ENCODE data around the gene NFKBIZ.

Gene NFKBIZ

DNA sequence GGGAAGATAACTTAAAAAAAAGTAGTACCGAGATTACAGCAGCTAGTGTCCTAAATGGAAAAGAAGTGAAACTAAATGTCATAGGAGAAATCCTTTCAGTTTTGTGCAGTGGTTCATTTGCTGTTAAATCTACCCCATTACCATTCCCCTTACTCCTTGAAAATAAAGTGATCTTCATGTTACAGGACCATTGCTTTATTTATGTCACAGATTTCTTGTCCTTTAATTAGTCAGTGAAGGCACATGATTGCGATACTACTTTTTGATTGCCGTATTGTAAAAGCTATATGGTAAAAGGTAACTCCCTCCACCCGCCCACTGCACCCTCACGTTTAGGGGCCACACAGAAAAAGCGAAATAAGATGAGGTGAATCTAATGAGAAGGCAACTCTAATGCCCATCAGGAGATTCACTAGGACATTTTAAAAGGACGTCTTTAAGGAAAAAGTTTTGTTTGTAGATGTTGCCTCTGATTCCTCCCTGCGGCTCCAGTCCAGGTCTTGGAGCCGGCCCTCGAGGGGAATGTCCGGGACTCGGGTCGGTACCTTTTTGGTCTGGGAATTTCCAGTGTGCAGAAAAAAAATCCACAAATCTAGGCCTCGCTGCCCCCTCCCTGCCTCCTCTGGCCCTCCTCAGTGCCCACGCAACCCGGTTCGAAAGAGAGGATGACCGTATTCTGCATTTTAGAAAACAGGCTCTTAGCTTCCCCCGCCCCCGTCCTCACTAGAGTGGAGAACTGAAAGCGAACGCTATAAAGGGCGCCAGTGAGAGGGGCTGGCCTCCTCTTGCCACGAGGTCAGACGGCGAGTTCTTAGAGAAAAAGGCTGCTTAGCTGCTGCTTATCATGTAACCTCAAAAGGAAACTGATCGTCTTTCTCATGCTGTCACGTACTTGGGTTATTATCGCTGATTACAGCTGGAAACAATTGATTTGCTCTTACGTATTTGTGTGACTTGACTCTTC is 21.8 kb upstream of the NFKBIZ start:
- Histone ChIP-seq H3K36me3 (ENCODE audit: insufficient read depth, low read length) (no peaks in the 10 kb centered on the region), H3K27ac (ENCODE audit: low read depth, low read length) (peak overlapping the region; percentile 74), H3K9me3 (ENCODE audit: insufficient read depth, low read depth, low read length) (no peaks in the 10 kb centered on the region), H3K4me1 (ENCODE audit: insufficient read depth, low read length) (peaks cover 23% of the 10 kb centered on the region), H3K9ac (ENCODE audit: low read depth, low read length) (peak overlapping the region; percentile 87), H3K4me3 (ENCODE audit: low read length) (peak overlapping the region; percentile 72), H3K27me3 (ENCODE audit: insufficient read depth, low read length) (no peaks in the 10 kb centered on the region)
- 15% methylated on average over 29 of the region's 30 CpGs for WGBS

DNA sequence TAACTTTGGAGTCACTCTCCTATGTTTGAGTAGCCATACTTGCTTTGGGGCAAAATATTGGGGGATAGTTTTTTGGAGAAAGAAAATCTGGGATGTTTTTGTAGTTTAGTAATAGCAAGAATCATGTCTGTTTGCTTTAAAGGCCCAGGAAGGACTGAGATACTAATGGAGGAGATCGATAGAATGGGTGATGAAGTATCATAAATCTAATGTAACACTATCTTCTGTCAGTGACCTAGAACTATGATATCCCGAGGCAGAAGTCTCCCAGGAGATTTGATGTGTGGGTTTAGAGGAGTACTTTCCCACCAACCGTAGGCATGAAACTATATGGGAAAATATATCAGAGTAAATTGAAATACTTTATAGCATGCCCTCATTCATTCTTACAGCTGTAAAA is 21.0 kb upstream of the NFKBIZ start:
- no peaks in the 10 kb centered on the region for H3K9me3 ChIP-seq (ENCODE audit: insufficient read depth, low read depth, low read length)
- peaks cover 23% of the 10 kb centered on the region for H3K4me1 ChIP-seq (ENCODE audit: insufficient read depth, low read length)
- 100% methylated on average over 1 of the region's 3 CpGs for WGBS
- no peaks in the 10 kb centered on the region for H3K36me3 ChIP-seq (ENCODE audit: insufficient read depth, low read length)
- peak overlapping the region; percentile 87; the same call in 1 of the 2 replicates for H3K9ac ChIP-seq (ENCODE audit: low read depth, low read length)
- no peaks in the 10 kb centered on the region for H3K27me3 ChIP-seq (ENCODE audit: insufficient read depth, low read length)
- H3K27ac ChIP-seq (ENCODE audit: low read depth, low read length): no peak overlapping the region
- H3K4me3 ChIP-seq (ENCODE audit: low read length): peak overlapping the region; percentile 72

DNA sequence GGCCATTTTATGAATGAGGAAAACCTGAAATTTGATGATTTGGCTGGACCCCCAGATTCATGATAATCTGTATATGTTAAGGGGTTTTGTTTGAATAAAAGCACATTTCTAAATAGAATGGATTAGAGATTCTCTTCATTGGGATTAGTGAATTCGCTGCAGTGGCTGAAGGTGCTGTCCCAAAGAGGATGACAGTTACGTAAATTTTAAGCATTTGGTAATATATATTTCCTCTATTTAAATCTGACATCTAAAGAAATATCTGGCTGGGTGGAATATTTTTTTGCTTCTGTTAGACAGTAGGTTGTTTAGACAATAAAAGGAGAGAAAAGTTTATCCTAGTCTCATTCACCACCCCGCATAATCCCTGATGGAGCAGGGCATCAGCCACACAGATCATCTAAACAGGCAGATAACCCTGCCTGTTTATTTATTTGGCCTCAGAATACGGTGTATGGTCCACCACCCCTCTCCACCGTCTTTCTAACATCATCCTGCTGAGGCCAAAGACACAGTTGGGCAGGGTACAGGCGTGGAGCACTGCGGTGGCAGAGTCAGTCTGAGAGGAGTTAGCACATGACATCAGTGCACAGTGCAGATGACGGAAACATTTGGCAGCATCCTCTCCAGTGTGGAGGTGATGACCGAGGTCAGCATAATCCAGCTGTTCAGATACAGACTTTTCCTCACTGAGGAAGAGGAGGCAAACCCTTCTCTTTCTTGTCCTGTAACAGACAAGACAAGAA is 20.4 kb upstream of the NFKBIZ start:
- Histone ChIP-seq H3K27me3 (ENCODE audit: insufficient read depth, low read length) (no peaks in the 10 kb centered on the region), H3K9me3 (ENCODE audit: insufficient read depth, low read depth, low read length) (no peaks in the 10 kb centered on the region), H3K27ac (ENCODE audit: low read depth, low read length) (no peak overlapping the region), H3K36me3 (ENCODE audit: insufficient read depth, low read length) (no peaks in the 10 kb centered on the region), H3K4me1 (ENCODE audit: insufficient read depth, low read length) (peaks cover 23% of the 10 kb centered on the region), H3K9ac (ENCODE audit: low read depth, low read length) (peak overlapping the region; percentile 87; the same call in 1 of the 2 replicates), H3K4me3 (ENCODE audit: low read length) (peak overlapping the region; percentile 72; the same call in 1 of the 2 replicates)
- 87% methylated on average over 8 of the region's 9 CpGs for WGBS

DNA sequence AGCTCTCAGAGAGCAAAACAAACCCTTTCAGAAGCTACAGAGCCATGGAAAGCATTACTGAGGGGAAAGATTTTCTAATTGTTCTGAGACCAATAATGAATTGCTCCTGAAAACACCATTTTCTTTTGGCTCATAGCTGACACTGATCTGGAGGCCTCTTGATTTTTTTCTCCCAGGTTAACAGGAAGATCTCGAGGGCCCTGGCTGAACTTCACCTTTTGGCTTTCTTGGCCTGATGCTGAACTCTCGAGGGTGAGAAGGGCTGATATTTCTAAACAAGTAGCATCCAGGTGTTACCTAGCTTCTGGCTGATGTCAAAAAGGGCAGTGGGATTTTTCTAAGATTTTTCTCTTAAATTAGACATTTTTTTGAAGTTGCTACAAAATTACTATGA is 19.9 kb upstream of the NFKBIZ start:
- H3K4me3 ChIP-seq (ENCODE audit: low read length): no peak overlapping the region

DNA sequence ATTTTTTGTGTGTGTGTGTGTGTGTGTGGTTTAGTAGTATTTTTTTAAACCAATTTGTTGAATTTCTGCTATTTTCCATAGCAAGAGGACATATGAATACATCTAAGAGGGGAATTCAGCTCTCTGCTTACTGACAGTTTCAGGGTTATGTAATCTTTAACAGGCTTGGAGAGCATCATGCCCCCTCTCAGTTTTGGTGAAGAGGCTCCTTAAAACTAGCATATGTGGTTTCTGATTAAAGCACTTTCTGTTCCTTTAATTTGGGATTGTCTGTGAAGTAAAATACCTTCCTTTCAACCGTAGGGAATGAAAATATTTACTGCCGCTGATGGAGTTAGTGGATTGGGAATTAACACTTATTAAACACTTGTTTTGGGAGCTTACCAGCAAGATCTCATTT is 19.4 kb upstream of the NFKBIZ start:
- no peaks in the 10 kb centered on the region for H3K9me3 ChIP-seq (ENCODE audit: insufficient read depth, low read depth, low read length)
- no peak overlapping the region for H3K27ac ChIP-seq (ENCODE audit: low read depth, low read length)
- no peak overlapping the region for H3K4me3 ChIP-seq (ENCODE audit: low read length)
- H3K9ac ChIP-seq (ENCODE audit: low read depth, low read length): no peak overlapping the region
- H3K4me1 ChIP-seq (ENCODE audit: insufficient read depth, low read length): peaks cover 23% of the 10 kb centered on the region
- 93% methylated on average over 2 of the region's 2 CpGs for WGBS
- H3K27me3 ChIP-seq (ENCODE audit: insufficient read depth, low read length): no peaks in the 10 kb centered on the region
- no peaks in the 10 kb centered on the region for H3K36me3 ChIP-seq (ENCODE audit: insufficient read depth, low read length)

More for the DNA sequence above, 19.9 kb upstream of the NFKBIZ start:
- Histone ChIP-seq H3K27me3 (ENCODE audit: insufficient read depth, low read length) (no peaks in the 10 kb centered on the region), H3K27ac (ENCODE audit: low read depth, low read length) (no peak overlapping the region), H3K9ac (ENCODE audit: low read depth, low read length) (no peak overlapping the region), H3K36me3 (ENCODE audit: insufficient read depth, low read length) (no peaks in the 10 kb centered on the region), H3K4me1 (ENCODE audit: insufficient read depth, low read length) (peaks cover 23% of the 10 kb centered on the region), H3K9me3 (ENCODE audit: insufficient read depth, low read depth, low read length) (no peaks in the 10 kb centered on the region)
- WGBS: 84% methylated on average over 2 of the region's 2 CpGs

DNA sequence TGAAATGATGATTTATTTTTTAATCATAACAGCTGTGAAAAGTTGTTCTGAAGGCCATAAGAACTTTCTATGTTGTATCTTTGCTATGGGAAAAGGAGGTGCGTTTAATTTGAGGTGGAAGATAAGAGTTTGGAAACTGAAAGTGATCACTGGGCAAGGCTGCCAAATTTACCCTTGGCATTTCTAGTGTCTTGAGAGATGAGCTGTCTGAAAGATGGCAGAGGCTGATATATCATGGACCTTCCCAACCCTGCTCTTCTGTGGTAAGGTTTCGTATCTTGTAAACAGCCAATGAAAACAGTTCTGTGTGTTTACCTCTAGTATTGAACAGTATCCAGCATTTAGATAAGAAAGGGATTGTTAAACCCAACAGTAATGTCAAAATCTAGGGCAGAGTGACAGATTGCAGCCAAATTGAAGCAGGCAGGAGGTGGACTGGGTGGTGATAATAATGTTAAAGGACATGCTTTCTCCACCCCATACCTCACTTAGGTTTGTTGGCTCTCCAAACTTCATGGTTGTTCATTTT is 15.8 kb upstream of the NFKBIZ start:
- 96% methylated on average over 2 of the region's 2 CpGs for WGBS
- H3K36me3 ChIP-seq (ENCODE audit: insufficient read depth, low read length): no peaks in the 10 kb centered on the region
- H3K27ac ChIP-seq (ENCODE audit: low read depth, low read length): no peak overlapping the region
- no peak overlapping the region for H3K9ac ChIP-seq (ENCODE audit: low read depth, low read length)
- peaks cover 17% of the 10 kb centered on the region for H3K4me1 ChIP-seq (ENCODE audit: insufficient read depth, low read length)
- no peaks in the 10 kb centered on the region for H3K9me3 ChIP-seq (ENCODE audit: insufficient read depth, low read depth, low read length)
- no peaks in the 10 kb centered on the region for H3K27me3 ChIP-seq (ENCODE audit: insufficient read depth, low read length)
- H3K4me3 ChIP-seq (ENCODE audit: low read length): no peak overlapping the region

DNA sequence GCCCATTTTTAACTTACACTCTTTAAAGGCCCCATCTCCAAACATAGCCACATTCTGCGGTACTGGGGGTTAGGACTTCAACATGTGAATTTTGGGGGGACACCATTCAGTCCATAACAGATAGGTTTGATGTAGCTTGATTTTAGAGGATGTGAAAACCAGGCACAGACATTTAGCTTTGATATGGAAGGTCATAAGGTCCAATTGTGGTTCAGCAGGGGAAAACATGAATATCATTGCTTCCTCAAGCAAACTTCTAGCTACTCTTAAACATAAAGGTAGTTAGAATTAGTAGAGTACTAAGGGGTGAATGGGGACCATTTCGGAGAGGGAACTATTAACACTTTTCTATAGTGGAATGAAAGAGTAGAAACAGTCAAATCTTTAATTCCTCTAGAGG is 13.6 kb upstream of the NFKBIZ start:
- H3K36me3 ChIP-seq (ENCODE audit: insufficient read depth, low read length): no peaks in the 10 kb centered on the region
- H3K27me3 ChIP-seq (ENCODE audit: insufficient read depth, low read length): no peaks in the 10 kb centered on the region
- no peak overlapping the region for H3K9ac ChIP-seq (ENCODE audit: low read depth, low read length)
- peaks cover 4% of the 10 kb centered on the region; the same call in 1 of the 2 replicates for H3K4me1 ChIP-seq (ENCODE audit: insufficient read depth, low read length)
- WGBS: 93% methylated on average over 2 of the region's 2 CpGs
- H3K27ac ChIP-seq (ENCODE audit: low read depth, low read length): no peak overlapping the region
- no peaks in the 10 kb centered on the region for H3K9me3 ChIP-seq (ENCODE audit: insufficient read depth, low read depth, low read length)
- no peak overlapping the region for H3K4me3 ChIP-seq (ENCODE audit: low read length)

DNA sequence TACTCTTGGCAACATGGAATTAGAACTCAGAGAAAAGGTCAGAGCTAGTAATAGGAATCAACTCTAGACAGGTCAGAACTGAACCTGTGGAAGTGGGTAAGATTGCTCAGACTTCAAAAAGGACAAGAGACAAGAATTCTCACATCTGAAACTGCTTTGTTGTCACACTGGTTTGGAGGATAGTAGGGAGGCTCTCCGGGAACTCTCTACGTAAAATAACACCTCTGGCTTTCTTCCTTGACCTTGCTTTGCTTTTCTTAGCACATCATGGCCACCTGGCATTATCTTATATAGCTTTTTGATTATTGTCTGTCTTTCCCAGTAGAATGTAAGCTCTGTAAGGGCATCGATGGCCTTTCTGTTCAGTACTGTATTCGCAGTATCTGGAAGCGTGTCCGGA is 13.2 kb upstream of the NFKBIZ start:
- Histone ChIP-seq H3K4me3 (ENCODE audit: low read length) (no peak overlapping the region), H3K27me3 (ENCODE audit: insufficient read depth, low read length) (no peaks in the 10 kb centered on the region), H3K4me1 (ENCODE audit: insufficient read depth, low read length) (peaks cover 4% of the 10 kb centered on the region; the same call in 1 of the 2 replicates), H3K27ac (ENCODE audit: low read depth, low read length) (no peak overlapping the region), H3K9me3 (ENCODE audit: insufficient read depth, low read depth, low read length) (no peaks in the 10 kb centered on the region), H3K36me3 (ENCODE audit: insufficient read depth, low read length) (no peaks in the 10 kb centered on the region), H3K9ac (ENCODE audit: low read depth, low read length) (no peak overlapping the region)
- 90% methylated on average over 6 of the region's 6 CpGs for WGBS

DNA sequence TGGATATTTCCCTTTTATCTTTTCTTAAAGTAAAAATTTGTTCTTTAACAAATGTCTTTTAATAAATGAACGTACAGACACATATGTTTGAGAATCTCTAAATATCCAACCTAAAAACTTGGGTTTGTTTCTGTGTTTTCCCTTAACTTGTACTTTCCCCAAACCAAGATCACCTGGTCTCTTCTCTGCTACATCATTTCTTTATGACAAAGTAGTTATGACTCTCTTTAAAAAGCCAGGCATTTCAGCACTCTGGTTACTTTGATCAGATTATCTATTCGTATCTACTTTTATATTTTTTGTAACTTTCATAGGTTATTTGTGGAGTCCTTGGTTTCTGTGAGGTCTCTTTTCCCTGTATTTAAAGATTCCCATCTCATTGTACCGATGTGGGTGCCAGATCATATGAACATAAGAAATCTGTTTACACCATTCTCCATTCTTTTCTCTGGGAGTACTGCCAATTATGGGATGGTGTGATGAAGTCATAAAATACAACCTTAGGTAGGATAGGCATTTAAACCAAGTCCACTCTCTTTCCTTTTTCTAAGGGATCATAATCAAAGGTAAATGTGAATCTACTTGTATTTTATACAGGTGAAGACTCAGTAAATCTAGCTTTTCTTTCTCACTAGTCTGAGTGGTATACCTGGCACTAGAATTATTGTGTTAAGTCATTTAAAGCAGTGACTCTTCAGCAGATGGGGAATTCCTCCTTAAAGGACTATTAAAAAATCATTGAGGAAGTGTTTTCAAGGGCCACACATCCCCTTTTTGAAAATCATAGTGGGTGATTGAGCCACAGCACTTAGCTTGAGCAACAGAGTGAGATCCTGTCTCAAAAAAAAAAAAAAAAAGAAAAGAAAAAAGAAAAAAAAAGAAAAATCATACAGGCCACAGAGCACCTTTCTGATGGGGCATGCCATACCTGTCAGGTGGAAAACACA is 12.4 kb upstream of the NFKBIZ start:
- Histone ChIP-seq H3K27ac (ENCODE audit: low read depth, low read length) (no peak overlapping the region), H3K4me3 (ENCODE audit: low read length) (no peak overlapping the region), H3K4me1 (ENCODE audit: insufficient read depth, low read length) (peaks cover 12% of the 10 kb centered on the region), H3K36me3 (ENCODE audit: insufficient read depth, low read length) (no peaks in the 10 kb centered on the region), H3K9me3 (ENCODE audit: insufficient read depth, low read depth, low read length) (no peaks in the 10 kb centered on the region), H3K9ac (ENCODE audit: low read depth, low read length) (no peak overlapping the region), H3K27me3 (ENCODE audit: insufficient read depth, low read length) (no peaks in the 10 kb centered on the region)
- WGBS: 83% methylated on average over 1 of the region's 3 CpGs

DNA sequence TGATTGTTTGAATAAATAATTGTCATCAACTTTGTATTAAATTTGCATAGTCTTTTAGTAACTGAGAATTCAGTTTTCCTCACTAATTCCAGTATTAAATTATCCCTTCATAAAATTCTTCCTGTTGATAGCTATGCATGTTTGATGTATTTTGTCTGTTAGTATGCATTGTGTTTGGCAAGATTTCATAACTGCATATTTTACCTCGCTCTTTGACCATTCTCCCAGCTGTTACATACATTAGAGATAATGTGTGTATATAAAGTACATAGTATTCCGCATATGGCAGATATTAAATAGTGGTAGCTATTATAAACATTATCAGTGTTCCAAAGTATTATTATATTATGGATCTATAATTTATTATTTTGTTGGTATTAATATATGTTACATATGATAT is 10.6 kb upstream of the NFKBIZ start:
- no peaks in the 10 kb centered on the region for H3K27me3 ChIP-seq (ENCODE audit: insufficient read depth, low read length)
- WGBS: no CpG with 5 or more reads among the region's 2 CpGs
- H3K4me1 ChIP-seq (ENCODE audit: insufficient read depth, low read length): peaks cover 26% of the 10 kb centered on the region
- H3K9ac ChIP-seq (ENCODE audit: low read depth, low read length): no peak overlapping the region
- H3K9me3 ChIP-seq (ENCODE audit: insufficient read depth, low read depth, low read length): no peaks in the 10 kb centered on the region
- no peak overlapping the region for H3K4me3 ChIP-seq (ENCODE audit: low read length)
- H3K36me3 ChIP-seq (ENCODE audit: insufficient read depth, low read length): no peaks in the 10 kb centered on the region
- H3K27ac ChIP-seq (ENCODE audit: low read depth, low read length): no peak overlapping the region

Measured in HUES64 (cell line).